ENCODE data around the gene ATP6V0E1. TPM values are rescaled to one million over a fixed set of nuclear protein-coding genes. Genes with fewer than 3 reads are reported as not detected.

The ATP6V0E1 gene
- total and polyA plus RNA-seq, 2 experiments from 2014 or later: 75.9 to 250 TPM

- TF ChIP-seq CREB1 (CRISPR knock-in tag; IDR thresholded peaks at IDR 0.05; ENCODE audit: low read depth) (no peak), ZNF331 (CRISPR knock-in tag; IDR thresholded peaks at IDR 0.05; ENCODE audit: low read depth) (no peak), EZH2phosphoT487 (IDR thresholded peaks at IDR 0.05; ENCODE audit: unreplicated experiment) (no peak), ETS1 (IDR thresholded peaks at IDR 0.05) (no peak), POLR2AphosphoS5 (IDR thresholded peaks at IDR 0.05; ENCODE audit: low read depth) (no peak), ZNF114 (CRISPR knock-in tag; IDR thresholded peaks at IDR 0.05) (no peak), JUNB (IDR thresholded peaks at IDR 0.05; ENCODE audit: unreplicated experiment) (no peak), NANOG (IDR thresholded peaks at IDR 0.05; ENCODE audit: borderline replicate concordance) (no peak), EZH2 (IDR thresholded peaks at IDR 0.05; ENCODE audit: low read depth, unreplicated experiment) (no peak)
Observed at GRCh38 chr5:173003360-173003759, 19.8 kb downstream of the ATP6V0E1 start (continued).

- H3K4me3 ChIP-seq: no peak overlapping the region
- no peaks in the 10 kb centered on the region for H3K9me3 Mint-ChIP-seq
- H3K79me2 ChIP-seq (replicated peaks; ENCODE audit: insufficient read depth): peaks cover 90% of the 10 kb centered on the region
- no peak overlapping the region for H3K27ac ChIP-seq (ENCODE audit: low read depth)
- H2AFZ ChIP-seq: no peak overlapping the region
- H3K4me1 ChIP-seq (ENCODE audit: insufficient read depth): no peaks in the 10 kb centered on the region
- H4K20me1 ChIP-seq (replicated peaks; ENCODE audit: insufficient read depth): peaks cover 29% of the 10 kb centered on the region
- H3F3A ChIP-seq (replicated peaks; ENCODE audit: low read depth): no peaks in the 10 kb centered on the region
- no peak overlapping the region for H3K4me3 Mint-ChIP-seq
- H3K36me3 ChIP-seq (ENCODE audit: insufficient read depth): no peaks in the 10 kb centered on the region
- no peaks in the 10 kb centered on the region for H3K27me3 ChIP-seq (ENCODE audit: insufficient read depth)
- DNase-seq (ENCODE audit: low spot score) (no peak), ATAC-seq (no peak; the same call in 2 of the 3 replicates)
- H3K27ac Mint-ChIP-seq: no peak overlapping the region
- no peaks in the 10 kb centered on the region for H3K36me3 Mint-ChIP-seq (ENCODE audit: low read depth)
- no peaks in the 10 kb centered on the region for H3K27me3 Mint-ChIP-seq (ENCODE audit: insufficient read depth, low read depth, poor library complexity)
- H3K4me1 Mint-ChIP-seq: peaks cover 13% of the 10 kb centered on the region; the same call in 2 of the 3 replicates
- H3K4me2 ChIP-seq: no peak overlapping the region
- H3K9me2 ChIP-seq (ENCODE audit: insufficient read depth): no peaks in the 10 kb centered on the region
- TF ChIP-seq POLR2AphosphoS5 (IDR thresholded peaks at IDR 0.05; ENCODE audit: low read depth) (no peak), ZNF462 (CRISPR knock-in tag; IDR thresholded peaks at IDR 0.05) (no peak), NANOG (IDR thresholded peaks at IDR 0.05; ENCODE audit: borderline replicate concordance) (no peak), ETS1 (IDR thresholded peaks at IDR 0.05) (no peak), EZH2 (IDR thresholded peaks at IDR 0.05; ENCODE audit: low read depth, unreplicated experiment) (no peak), ZNF331 (CRISPR knock-in tag; IDR thresholded peaks at IDR 0.05; ENCODE audit: low read depth) (no peak), STAT1 (IDR thresholded peaks at IDR 0.05; ENCODE audit: unreplicated experiment) (no peak), CREB1 (CRISPR knock-in tag; IDR thresholded peaks at IDR 0.05; ENCODE audit: low read depth) (no peak), EZH2phosphoT487 (IDR thresholded peaks at IDR 0.05; ENCODE audit: unreplicated experiment) (no peak), JUNB (IDR thresholded peaks at IDR 0.05; ENCODE audit: unreplicated experiment) (no peak), ZNF114 (CRISPR knock-in tag; IDR thresholded peaks at IDR 0.05) (no peak)
- TF ChIP-seq, protein P1, sequence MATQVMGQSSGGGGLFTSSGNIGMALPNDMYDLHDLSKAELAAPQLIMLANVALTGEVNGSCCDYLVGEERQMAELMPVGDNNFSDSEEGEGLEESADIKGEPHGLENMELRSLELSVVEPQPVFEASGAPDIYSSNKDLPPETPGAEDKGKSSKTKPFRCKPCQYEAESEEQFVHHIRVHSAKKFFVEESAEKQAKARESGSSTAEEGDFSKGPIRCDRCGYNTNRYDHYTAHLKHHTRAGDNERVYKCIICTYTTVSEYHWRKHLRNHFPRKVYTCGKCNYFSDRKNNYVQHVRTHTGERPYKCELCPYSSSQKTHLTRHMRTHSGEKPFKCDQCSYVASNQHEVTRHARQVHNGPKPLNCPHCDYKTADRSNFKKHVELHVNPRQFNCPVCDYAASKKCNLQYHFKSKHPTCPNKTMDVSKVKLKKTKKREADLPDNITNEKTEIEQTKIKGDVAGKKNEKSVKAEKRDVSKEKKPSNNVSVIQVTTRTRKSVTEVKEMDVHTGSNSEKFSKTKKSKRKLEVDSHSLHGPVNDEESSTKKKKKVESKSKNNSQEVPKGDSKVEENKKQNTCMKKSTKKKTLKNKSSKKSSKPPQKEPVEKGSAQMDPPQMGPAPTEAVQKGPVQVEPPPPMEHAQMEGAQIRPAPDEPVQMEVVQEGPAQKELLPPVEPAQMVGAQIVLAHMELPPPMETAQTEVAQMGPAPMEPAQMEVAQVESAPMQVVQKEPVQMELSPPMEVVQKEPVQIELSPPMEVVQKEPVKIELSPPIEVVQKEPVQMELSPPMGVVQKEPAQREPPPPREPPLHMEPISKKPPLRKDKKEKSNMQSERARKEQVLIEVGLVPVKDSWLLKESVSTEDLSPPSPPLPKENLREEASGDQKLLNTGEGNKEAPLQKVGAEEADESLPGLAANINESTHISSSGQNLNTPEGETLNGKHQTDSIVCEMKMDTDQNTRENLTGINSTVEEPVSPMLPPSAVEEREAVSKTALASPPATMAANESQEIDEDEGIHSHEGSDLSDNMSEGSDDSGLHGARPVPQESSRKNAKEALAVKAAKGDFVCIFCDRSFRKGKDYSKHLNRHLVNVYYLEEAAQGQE (IDR thresholded peaks at IDR 0.05; ENCODE audit: unreplicated experiment): no peak
Observed at GRCh38 chr5:173004013-173004412, 20.4 kb downstream of the ATP6V0E1 start.

Data from GM23338 (cell line).